Fibroblast of lung (primary cell): ENCODE data around the gene GPNMB. TPM values are rescaled to one million over a fixed set of nuclear protein-coding genes. Genes with fewer than 3 reads are reported as not detected.

Source experiments
- DNase-seq, 2 donors: peaks; one replicate each; pipeline versions ENCODE4 v3.0.0 to v3.0.0-alpha.2; 2010; ENCODE audit warnings: low read depth in 2 of 2
- H2AFZ ChIP-seq: 2 replicates; pipeline ENCODE4 v1.5.1; 2012; ENCODE audit warnings: low read length, control low read depth, inconsistent platforms
- H3K27ac ChIP-seq: 2 replicates; pipeline ENCODE4 v1.5.1; 2011; ENCODE audit warnings: low read length, control low read depth; ENCODE audit not compliant: insufficient read depth
- H3K27me3 ChIP-seq: 2 replicates; pipeline ENCODE4 v1.5.1; 2011; ENCODE audit warnings: mild to moderate bottlenecking, low read length; ENCODE audit not compliant: control insufficient read depth, insufficient read depth
- H3K36me3 ChIP-seq: 2 replicates; pipeline ENCODE4 v1.5.1; 2011; ENCODE audit warnings: low read length; ENCODE audit not compliant: control insufficient read depth, insufficient read depth
- H3K4me1 ChIP-seq: 2 replicates; pipeline ENCODE4 v1.5.1; 2011; ENCODE audit warnings: low read length; ENCODE audit not compliant: control insufficient read depth, insufficient read depth; ENCODE audit errors: extremely low read depth
- H3K4me2 ChIP-seq: 2 replicates; pipeline ENCODE4 v1.5.1; 2011; ENCODE audit warnings: low read length, control low read depth; ENCODE audit not compliant: insufficient read depth; ENCODE audit errors: extremely low read depth
- H3K4me3 ChIP-seq, 4 experiments: fragments of 200-600 bp in 1 of 4; sonication (generic) in 1 of 4; replicated peaks in 1 of 4; 2 replicates each; pipeline ENCODE4 v1.5.1; 2011 to 2016; ENCODE audit warnings: low read length in 4 of 4, low read depth in 3 of 4, mild to moderate bottlenecking in 3 of 4, control low read depth in 2 of 4, inconsistent platforms in 1 of 4, mixed read lengths in 1 of 4; ENCODE audit not compliant: insufficient read depth in 1 of 4; ENCODE audit errors: control extremely low read depth in 1 of 4
- H3K79me2 ChIP-seq: 2 replicates; pipeline ENCODE4 v1.5.1; 2012; ENCODE audit warnings: mild to moderate bottlenecking, low read length, inconsistent platforms; ENCODE audit not compliant: control insufficient read depth, insufficient read depth
- H3K9ac ChIP-seq: 2 replicates; pipeline ENCODE4 v1.5.1; 2011; ENCODE audit warnings: mild to moderate bottlenecking, low read length, control low read depth; ENCODE audit not compliant: insufficient read depth
- H3K9me3 ChIP-seq: 2 replicates; pipeline ENCODE4 v1.5.1; 2012; ENCODE audit warnings: low read depth, low read length; ENCODE audit not compliant: control insufficient read depth, insufficient read depth
- H4K20me1 ChIP-seq: 2 replicates; pipeline ENCODE4 v1.5.1; 2011; ENCODE audit warnings: low read length; ENCODE audit not compliant: control insufficient read depth, insufficient read depth; ENCODE audit errors: extremely low read depth
- EZH2 ChIP-seq: IDR thresholded peaks from 2 replicates; pipeline ENCODE4 v1.5.1; 2012; ENCODE audit warnings: low read length, control low read depth, mild to moderate bottlenecking; ENCODE audit errors: missing control alignments
- polyA plus RNA-seq, 2 donors: library from polyadenylated mRNA; depleted of rRNA in 1 of 2; stranded (reverse) in 1 of 2; unstranded in 1 of 2; fragments of >200 nt; gene quantifications; 2 replicates each; pipeline ENCODE4 v1.2.1, GENCODE V29; 2011 to 2012; ENCODE audit warnings: missing spikeins in 1 of 2
- total RNA-seq: library from RNA; depleted of rRNA; stranded (reverse); fragments of >200 nt; gene quantifications from 2 replicates; pipeline ENCODE4 v1.2.1, GENCODE V29; 2014
- TF ChIP-seq, protein P1 (sequence below), 2 donors: IDR thresholded peaks in 1 of 2; conservative IDR thresholded peaks in 1 of 2; 1 replicate in 1 of 2; 2 replicates in 1 of 2; pipeline ENCODE4 v1.5.1; 2011 to 2012; ENCODE audit warnings: low read length in 2 of 2, control low read depth in 1 of 2, inconsistent platforms in 1 of 2, low read depth in 1 of 2, mild to moderate bottlenecking in 1 of 2

Gene GPNMB
- total and polyA plus RNA-seq, 2 donors (not counting 1 experiment from before 2014, with no cell fraction given) = 114 to 177 TPM

- no peak for DNase-seq
- no peak overlapping the region for H3K27ac ChIP-seq
- H3K4me3 ChIP-seq = no peak overlapping the region
- no peaks in the 10 kb centered on the region for H3K4me1 ChIP-seq
- H3K27me3 ChIP-seq = no peaks in the 10 kb centered on the region
- no peaks in the 10 kb centered on the region for H3K9me3 ChIP-seq
- H3K79me2 ChIP-seq = no peaks in the 10 kb centered on the region
- H3K4me2 ChIP-seq = no peak overlapping the region
- H3K9ac ChIP-seq = no peak overlapping the region
- H2AFZ ChIP-seq = no peak overlapping the region
- H4K20me1 ChIP-seq = no peaks in the 10 kb centered on the region
- TF ChIP-seq EZH2 = no peak
- TF ChIP-seq, protein P1, sequence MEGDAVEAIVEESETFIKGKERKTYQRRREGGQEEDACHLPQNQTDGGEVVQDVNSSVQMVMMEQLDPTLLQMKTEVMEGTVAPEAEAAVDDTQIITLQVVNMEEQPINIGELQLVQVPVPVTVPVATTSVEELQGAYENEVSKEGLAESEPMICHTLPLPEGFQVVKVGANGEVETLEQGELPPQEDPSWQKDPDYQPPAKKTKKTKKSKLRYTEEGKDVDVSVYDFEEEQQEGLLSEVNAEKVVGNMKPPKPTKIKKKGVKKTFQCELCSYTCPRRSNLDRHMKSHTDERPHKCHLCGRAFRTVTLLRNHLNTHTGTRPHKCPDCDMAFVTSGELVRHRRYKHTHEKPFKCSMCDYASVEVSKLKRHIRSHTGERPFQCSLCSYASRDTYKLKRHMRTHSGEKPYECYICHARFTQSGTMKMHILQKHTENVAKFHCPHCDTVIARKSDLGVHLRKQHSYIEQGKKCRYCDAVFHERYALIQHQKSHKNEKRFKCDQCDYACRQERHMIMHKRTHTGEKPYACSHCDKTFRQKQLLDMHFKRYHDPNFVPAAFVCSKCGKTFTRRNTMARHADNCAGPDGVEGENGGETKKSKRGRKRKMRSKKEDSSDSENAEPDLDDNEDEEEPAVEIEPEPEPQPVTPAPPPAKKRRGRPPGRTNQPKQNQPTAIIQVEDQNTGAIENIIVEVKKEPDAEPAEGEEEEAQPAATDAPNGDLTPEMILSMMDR (conservative IDR thresholded peaks at IDR 0.05 in 1 of 2, IDR thresholded peaks at IDR 0.05 in 1 of 2; ENCODE audit: low read depth in 1 of 2, low read length in 2 of 2) = no peak
- H3K36me3 ChIP-seq = no peaks in the 10 kb centered on the region
Observed at GRCh38 chr7:23292623-23293022, 46.0 kb downstream of the GPNMB start.

DNA sequence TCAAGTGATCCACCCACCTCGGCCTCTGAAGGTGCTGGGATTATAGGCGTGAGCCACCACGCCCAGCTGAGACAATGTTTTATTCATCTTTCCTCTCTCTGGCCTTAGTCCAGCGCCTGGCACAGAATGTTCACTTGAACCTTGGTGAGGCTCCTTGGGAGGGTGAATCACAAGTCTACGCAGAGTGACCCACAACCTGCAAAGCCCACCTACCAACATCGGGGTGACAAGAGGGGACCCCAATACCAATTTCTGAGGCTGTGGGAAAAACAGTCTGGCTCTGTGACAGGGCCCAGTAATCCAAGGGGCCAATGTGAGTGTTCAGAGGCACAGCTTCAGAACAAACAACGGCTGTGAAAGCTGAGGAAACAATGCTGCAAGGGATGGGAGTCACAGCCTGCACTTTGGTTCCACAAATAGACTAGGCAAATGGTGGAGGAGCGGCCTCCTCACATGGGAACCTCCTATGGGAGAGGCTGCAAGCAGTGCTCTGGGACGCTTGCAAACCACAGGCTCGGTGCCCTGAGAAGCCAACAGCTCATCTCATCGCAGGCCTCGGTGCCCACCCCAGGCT lies 47.0 kb downstream of the GPNMB start:
- Histone ChIP-seq H2AFZ (no peak overlapping the region), H3K4me1 (peaks cover 5% of the 10 kb centered on the region), H3K4me2 (no peak overlapping the region), H3K4me3 (no peak overlapping the region), H3K79me2 (no peaks in the 10 kb centered on the region), H3K27me3 (no peaks in the 10 kb centered on the region), H3K9ac (no peak overlapping the region), H3K27ac (no peak overlapping the region), H3K36me3 (no peaks in the 10 kb centered on the region), H4K20me1 (no peaks in the 10 kb centered on the region), H3K9me3 (no peaks in the 10 kb centered on the region)
- no peak for DNase-seq
- TF ChIP-seq, protein P1 (conservative IDR thresholded peaks at IDR 0.05 in 1 of 2, IDR thresholded peaks at IDR 0.05 in 1 of 2; ENCODE audit: low read depth in 1 of 2, low read length in 2 of 2) = no peak
- TF ChIP-seq EZH2 = no peak

DNA sequence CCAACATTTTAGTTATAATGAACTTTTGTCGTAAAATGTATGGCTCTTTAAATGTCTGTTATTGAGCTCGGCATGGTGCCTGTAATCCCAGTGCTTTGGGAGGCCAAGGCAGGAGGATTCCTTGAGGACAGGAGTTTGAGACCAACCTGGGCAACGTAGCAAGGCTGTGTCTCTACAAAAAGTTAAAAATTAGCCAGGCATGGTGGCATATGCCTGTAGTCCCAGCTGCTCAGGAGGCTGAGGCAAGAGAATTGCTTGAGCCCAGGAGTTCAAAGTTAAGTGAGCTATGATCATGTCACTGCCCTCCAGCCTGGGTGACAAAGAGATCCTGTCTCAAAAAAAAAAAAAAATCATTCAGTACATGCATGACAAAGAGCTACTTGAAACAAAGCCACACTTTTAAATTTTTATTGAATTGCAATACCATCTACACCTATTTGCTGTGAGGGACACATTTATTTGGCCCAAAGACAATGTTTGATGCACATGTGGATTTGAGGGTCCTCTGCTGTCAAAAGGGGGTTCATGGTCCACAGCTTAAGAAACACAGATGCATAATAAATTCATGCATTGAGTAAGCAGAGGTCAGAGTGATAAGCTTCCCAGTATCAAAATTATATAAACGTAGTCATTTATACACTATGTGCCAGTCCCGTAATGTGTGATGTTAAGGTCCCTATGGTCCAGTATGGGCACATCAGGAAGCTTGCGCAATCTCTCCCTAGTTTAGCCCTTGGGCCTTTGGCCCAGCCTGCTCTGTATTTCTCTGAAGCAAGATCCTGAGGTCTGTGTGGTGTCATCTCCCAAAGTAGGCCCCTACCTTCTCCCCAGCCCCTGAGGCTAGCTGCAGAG lies 48.2 kb downstream of the GPNMB start:
- no peak for TF ChIP-seq EZH2
- TF ChIP-seq, protein P1 (conservative IDR thresholded peaks at IDR 0.05 in 1 of 2, IDR thresholded peaks at IDR 0.05 in 1 of 2; ENCODE audit: low read depth in 1 of 2, low read length in 2 of 2) = no peak
- no peaks in the 10 kb centered on the region for H3K36me3 ChIP-seq
- H3K9me3 ChIP-seq = no peaks in the 10 kb centered on the region
- H3K27me3 ChIP-seq = no peaks in the 10 kb centered on the region
- H2AFZ ChIP-seq = no peak overlapping the region
- no peak overlapping the region for H3K4me2 ChIP-seq
- no peaks in the 10 kb centered on the region for H4K20me1 ChIP-seq
- DNase-seq = no peak
- H3K79me2 ChIP-seq = peaks cover 5% of the 10 kb centered on the region
- peaks cover 9% of the 10 kb centered on the region for H3K4me1 ChIP-seq
- H3K27ac ChIP-seq = no peak overlapping the region
- no peak overlapping the region for H3K4me3 ChIP-seq
- H3K9ac ChIP-seq = no peak overlapping the region
